ENCODE data around the gene MAN1C1. TPM values are rescaled to one million over a fixed set of nuclear protein-coding genes. Genes with fewer than 3 reads are reported as not detected.
A peak's percentile ranks its signal among the peaks of the same experiment; 100 is the strongest.

The MAN1C1 gene
- total RNA-seq, 1 experiment from 2014 or later = 1.6 TPM

- no peak for DNase-seq (ENCODE audit: low read depth)
These were observed 166.1 kb downstream of the MAN1C1 start for GRCh38 chr1:25782608-25783201.

GRCh38 chr1:25784575-25785051 lies 168.0 kb downstream of the MAN1C1 start:
- DNase-seq (ENCODE audit: low read depth) = peak; percentile 93

GRCh38 chr1:25785333-25786067 lies 168.9 kb downstream of the MAN1C1 start:
- no peak for DNase-seq (ENCODE audit: low read depth)

GRCh38 chr1:25786887-25787759 lies 170.5 kb downstream of the MAN1C1 start:
- peak; percentile 88 for DNase-seq (ENCODE audit: low read depth)

GRCh38 chr1:25787760-25788166 lies 171.2 kb downstream of the MAN1C1 start:
- DNase-seq (ENCODE audit: low read depth) = no peak

GRCh38 chr1:25790472-25790871 lies 173.9 kb downstream of the MAN1C1 start:
- no peak for DNase-seq (ENCODE audit: low read depth)

GRCh38 chr1:25792115-25792514 lies 175.5 kb downstream of the MAN1C1 start:
- no peak for DNase-seq (ENCODE audit: low read depth)

GRCh38 chr1:25793585-25794170 lies 177.1 kb downstream of the MAN1C1 start:
- peak; percentile 70 for DNase-seq (ENCODE audit: low read depth)

GRCh38 chr1:25794325-25794724 lies 177.7 kb downstream of the MAN1C1 start:
- DNase-seq (ENCODE audit: low read depth) = peak; percentile 95

- DNase-seq (ENCODE audit: low read depth) = peak; percentile 82
These were observed 178.6 kb downstream of the MAN1C1 start for GRCh38 chr1:25795211-25795610.

GRCh38 chr1:25795946-25796810 lies 179.6 kb downstream of the MAN1C1 start:
- no peak for DNase-seq (ENCODE audit: low read depth)

GRCh38 chr1:25796811-25797458 lies 180.3 kb downstream of the MAN1C1 start:
- peak; percentile 73 for DNase-seq (ENCODE audit: low read depth)

- DNase-seq (ENCODE audit: low read depth) = peak; percentile 19
These were observed 181.3 kb downstream of the MAN1C1 start for GRCh38 chr1:25797939-25798338.

- DNase-seq (ENCODE audit: low read depth) = no peak
These were observed 182.2 kb downstream of the MAN1C1 start for GRCh38 chr1:25798666-25799351.

GRCh38 chr1:25799352-25799934 lies 182.9 kb downstream of the MAN1C1 start:
- no peak for DNase-seq (ENCODE audit: low read depth)

- DNase-seq (ENCODE audit: low read depth) = peak; percentile 71
These were observed 183.5 kb downstream of the MAN1C1 start, which contains the start of gene SELENON for GRCh38 chr1:25799935-25800702. Gene SELENON, plus strand, starts transcription at chr1:25800193. Its CDS starts 38 bp downstream, at chr1:25800231.

- DNase-seq (ENCODE audit: low read depth) = no peak
These were observed 184.2 kb downstream of the MAN1C1 start for GRCh38 chr1:25800703-25801377.

GRCh38 chr1:25802915-25803314 lies 186.3 kb downstream of the MAN1C1 start:
- DNase-seq (ENCODE audit: low read depth) = no peak

All from RPMI7951 (cell line).